Left ventricle myocardium superior (tissue), 1 donor: Measurements from ENCODE around the gene STARD9. TPM values are rescaled to one million over a fixed set of nuclear protein-coding genes. Genes with fewer than 3 reads are reported as not detected.

Experiments used
- ATAC-seq: fragments of 200-7000 bp; cut with Tn5 transposase; one replicate; pipeline ENCODE4 v1.9.1; 2020; ENCODE audit warnings: mild to moderate bottlenecking, moderate library complexity
- DNase-seq: peaks from one replicate; pipeline ENCODE4 v3.0.0-alpha.2; 2020
- intact Hi-C: fragments of 100-400 bp; cut with micrococcal nuclease; formaldehyde crosslinking; loops from one replicate; pipeline ENCODE4 v1.11.0; 2022
- total RNA-seq: library from RNA; stranded (reverse); fragmentation: NEBNext Ultra II Directional; extraction: Animal tissue kit (Norgen Biotek cat#: 25700); gene quantifications from one replicate; pipeline ENCODE4 v1.2.1, GENCODE V29; 2021
- donor health status: DM: no; HTN: yes; CAD: no; lungs with severe emphysema.

STARD9 gene
- total RNA-seq, 1 donor from 2014 or later: 6.9 TPM

- DNase-seq (no peak), ATAC-seq (no peak)
- intact Hi-C loops: no loop called here
These were observed 141.2 kb downstream of the STARD9 start for GRCh38 chr15:42716626-42717025.

- no peak for ATAC-seq
- intact Hi-C loops: no loop called here
- no peak for DNase-seq
These were observed 143.6 kb downstream of the STARD9 start for GRCh38 chr15:42719043-42719442.

- no peak for ATAC-seq
- intact Hi-C loops: no loop called here
- DNase-seq: no peak
These were observed 144.7 kb downstream of the STARD9 start for GRCh38 chr15:42720071-42720470.

- no peak for ATAC-seq
- DNase-seq: no peak
- intact Hi-C loops: no loop called here
These were observed 145.6 kb downstream of the STARD9 start for GRCh38 chr15:42721016-42721415.

- intact Hi-C loops: no loop called here
- DNase-seq: no peak
- ATAC-seq: no peak
These were observed 146.5 kb downstream of the STARD9 start for GRCh38 chr15:42721916-42722315.

- intact Hi-C loops: no loop called here
- ATAC-seq (no peak), DNase-seq (no peak)
These were observed 147.7 kb downstream of the STARD9 start for GRCh38 chr15:42723068-42723467.

GRCh38 chr15:42724276-42724675, 148.9 kb downstream of the STARD9 start:
- DNase-seq (no peak), ATAC-seq (no peak)
- intact Hi-C loops: no loop called here

GRCh38 chr15:42725331-42725903, 150.0 kb downstream of the STARD9 start:
- DNase-seq (no peak), ATAC-seq (no peak)
- intact Hi-C loops: no loop called here

- DNase-seq (no peak), ATAC-seq (no peak)
- intact Hi-C loops: no loop called here
These were observed 150.7 kb downstream of the STARD9 start for GRCh38 chr15:42726114-42726513.

- intact Hi-C loops: no loop called here
- DNase-seq (no peak), ATAC-seq (no peak)
These were observed 152.5 kb downstream of the STARD9 start for GRCh38 chr15:42727750-42728381.

GRCh38 chr15:42728560-42728959, 153.2 kb downstream of the STARD9 start:
- ATAC-seq (no peak), DNase-seq (no peak)
- intact Hi-C loops: no loop called here

- ATAC-seq: no peak
- intact Hi-C loops: no loop called here
- no peak for DNase-seq
These were observed 153.6 kb downstream of the STARD9 start for GRCh38 chr15:42728972-42729371.

GRCh38 chr15:42729409-42729808, 154.0 kb downstream of the STARD9 start:
- intact Hi-C loops: no loop called here
- DNase-seq (no peak), ATAC-seq (no peak)

- DNase-seq (no peak), ATAC-seq (no peak)
- intact Hi-C loops: no loop called here
These were observed 154.7 kb downstream of the STARD9 start for GRCh38 chr15:42730135-42730534.

- intact Hi-C loops: no loop called here
- DNase-seq: no peak
- ATAC-seq: no peak
These were observed 155.1 kb downstream of the STARD9 start for GRCh38 chr15:42730536-42730935.

- intact Hi-C loops: no loop called here
- ATAC-seq: no peak
- DNase-seq: no peak
These were observed 156.1 kb downstream of the STARD9 start for GRCh38 chr15:42731461-42731860.

- DNase-seq (no peak), ATAC-seq (no peak)
- intact Hi-C loops: no loop called here
These were observed 156.9 kb downstream of the STARD9 start for GRCh38 chr15:42732095-42732827.

GRCh38 chr15:42733027-42733426, 157.6 kb downstream of the STARD9 start:
- no peak for ATAC-seq
- intact Hi-C loops: no loop called here
- no peak for DNase-seq

GRCh38 chr15:42734076-42734672, 158.8 kb downstream of the STARD9 start:
- intact Hi-C loops: no loop called here
- no peak for DNase-seq
- ATAC-seq: no peak

GRCh38 chr15:42735382-42736165, 160.2 kb downstream of the STARD9 start:
- ATAC-seq (no peak), DNase-seq (no peak)
- intact Hi-C loops: no loop called here
